Fibroblast of lung (primary cell): ENCODE measurements around the gene VANGL1. TPM values are rescaled to one million over a fixed set of nuclear protein-coding genes. Genes with fewer than 3 reads are reported as not detected.

Source experiments
- DNase-seq, 2 donors: peaks; one replicate each; pipeline versions ENCODE4 v3.0.0 to v3.0.0-alpha.2; 2010; ENCODE audit warnings: low read depth in 2 of 2
- H2AFZ ChIP-seq: 2 replicates; pipeline ENCODE4 v1.5.1; 2012; ENCODE audit warnings: low read length, control low read depth, inconsistent platforms
- H3K27ac ChIP-seq: 2 replicates; pipeline ENCODE4 v1.5.1; 2011; ENCODE audit warnings: low read length, control low read depth; ENCODE audit not compliant: insufficient read depth
- H3K27me3 ChIP-seq: 2 replicates; pipeline ENCODE4 v1.5.1; 2011; ENCODE audit warnings: mild to moderate bottlenecking, low read length; ENCODE audit not compliant: control insufficient read depth, insufficient read depth
- H3K36me3 ChIP-seq: 2 replicates; pipeline ENCODE4 v1.5.1; 2011; ENCODE audit warnings: low read length; ENCODE audit not compliant: control insufficient read depth, insufficient read depth
- H3K4me1 ChIP-seq: 2 replicates; pipeline ENCODE4 v1.5.1; 2011; ENCODE audit warnings: low read length; ENCODE audit not compliant: control insufficient read depth, insufficient read depth; ENCODE audit errors: extremely low read depth
- H3K4me2 ChIP-seq: 2 replicates; pipeline ENCODE4 v1.5.1; 2011; ENCODE audit warnings: low read length, control low read depth; ENCODE audit not compliant: insufficient read depth; ENCODE audit errors: extremely low read depth
- H3K4me3 ChIP-seq, 4 experiments: fragments of 200-600 bp in 1 of 4; sonication (generic) in 1 of 4; replicated peaks in 1 of 4; 2 replicates each; pipeline ENCODE4 v1.5.1; 2011 to 2016; ENCODE audit warnings: low read length in 4 of 4, low read depth in 3 of 4, mild to moderate bottlenecking in 3 of 4, control low read depth in 2 of 4, inconsistent platforms in 1 of 4, mixed read lengths in 1 of 4; ENCODE audit not compliant: insufficient read depth in 1 of 4; ENCODE audit errors: control extremely low read depth in 1 of 4
- H3K79me2 ChIP-seq: 2 replicates; pipeline ENCODE4 v1.5.1; 2012; ENCODE audit warnings: mild to moderate bottlenecking, low read length, inconsistent platforms; ENCODE audit not compliant: control insufficient read depth, insufficient read depth
- H3K9ac ChIP-seq: 2 replicates; pipeline ENCODE4 v1.5.1; 2011; ENCODE audit warnings: mild to moderate bottlenecking, low read length, control low read depth; ENCODE audit not compliant: insufficient read depth
- H3K9me3 ChIP-seq: 2 replicates; pipeline ENCODE4 v1.5.1; 2012; ENCODE audit warnings: low read depth, low read length; ENCODE audit not compliant: control insufficient read depth, insufficient read depth
- H4K20me1 ChIP-seq: 2 replicates; pipeline ENCODE4 v1.5.1; 2011; ENCODE audit warnings: low read length; ENCODE audit not compliant: control insufficient read depth, insufficient read depth; ENCODE audit errors: extremely low read depth
- EZH2 ChIP-seq: IDR thresholded peaks from 2 replicates; pipeline ENCODE4 v1.5.1; 2012; ENCODE audit warnings: low read length, control low read depth, mild to moderate bottlenecking; ENCODE audit errors: missing control alignments
- polyA plus RNA-seq, 2 donors: library from polyadenylated mRNA; depleted of rRNA in 1 of 2; stranded (reverse) in 1 of 2; unstranded in 1 of 2; fragments of >200 nt; gene quantifications; 2 replicates each; pipeline ENCODE4 v1.2.1, GENCODE V29; 2011 to 2012; ENCODE audit warnings: missing spikeins in 1 of 2
- total RNA-seq: library from RNA; depleted of rRNA; stranded (reverse); fragments of >200 nt; gene quantifications from 2 replicates; pipeline ENCODE4 v1.2.1, GENCODE V29; 2014
- TF ChIP-seq, protein P1 (sequence below), 2 donors: IDR thresholded peaks in 1 of 2; conservative IDR thresholded peaks in 1 of 2; 1 replicate in 1 of 2; 2 replicates in 1 of 2; pipeline ENCODE4 v1.5.1; 2011 to 2012; ENCODE audit warnings: low read length in 2 of 2, control low read depth in 1 of 2, inconsistent platforms in 1 of 2, low read depth in 1 of 2, mild to moderate bottlenecking in 1 of 2

The VANGL1 gene
- total and polyA plus RNA-seq, 2 donors (not counting 1 experiment from before 2014, with no cell fraction given) = 8.1 to 10.7 TPM

DNA sequence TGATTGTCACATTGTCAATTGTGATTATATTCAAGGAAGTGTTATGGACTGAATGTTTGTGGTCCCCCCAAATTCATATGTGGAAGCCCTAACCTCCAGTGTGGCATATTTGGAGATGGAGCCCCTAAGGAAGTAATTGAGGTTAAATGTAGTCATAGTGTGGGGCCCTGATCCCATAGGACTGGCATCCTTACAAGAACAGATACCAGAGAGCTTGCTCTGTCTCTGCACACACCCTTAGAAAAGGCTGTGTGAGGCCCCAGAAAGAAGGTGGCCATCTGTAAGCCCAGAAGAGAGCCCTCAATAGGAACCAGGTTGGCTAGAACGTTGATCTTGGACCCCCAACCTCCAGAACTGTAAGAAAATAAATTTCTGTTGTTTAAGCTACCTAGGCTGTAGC lies 28.1 kb downstream of the VANGL1 start:
- Histone ChIP-seq H2AFZ (no peak overlapping the region), H3K9me3 (no peaks in the 10 kb centered on the region), H3K27me3 (no peaks in the 10 kb centered on the region), H3K27ac (no peak overlapping the region), H3K4me3 (no peak overlapping the region), H3K4me2 (no peak overlapping the region), H3K36me3 (peaks cover 4% of the 10 kb centered on the region), H3K79me2 (no peaks in the 10 kb centered on the region), H4K20me1 (no peaks in the 10 kb centered on the region), H3K4me1 (peaks cover 15% of the 10 kb centered on the region), H3K9ac (no peak overlapping the region)
- DNase-seq = peak; percentile 28 to 42
- TF ChIP-seq EZH2 = no peak
- TF ChIP-seq, protein P1, sequence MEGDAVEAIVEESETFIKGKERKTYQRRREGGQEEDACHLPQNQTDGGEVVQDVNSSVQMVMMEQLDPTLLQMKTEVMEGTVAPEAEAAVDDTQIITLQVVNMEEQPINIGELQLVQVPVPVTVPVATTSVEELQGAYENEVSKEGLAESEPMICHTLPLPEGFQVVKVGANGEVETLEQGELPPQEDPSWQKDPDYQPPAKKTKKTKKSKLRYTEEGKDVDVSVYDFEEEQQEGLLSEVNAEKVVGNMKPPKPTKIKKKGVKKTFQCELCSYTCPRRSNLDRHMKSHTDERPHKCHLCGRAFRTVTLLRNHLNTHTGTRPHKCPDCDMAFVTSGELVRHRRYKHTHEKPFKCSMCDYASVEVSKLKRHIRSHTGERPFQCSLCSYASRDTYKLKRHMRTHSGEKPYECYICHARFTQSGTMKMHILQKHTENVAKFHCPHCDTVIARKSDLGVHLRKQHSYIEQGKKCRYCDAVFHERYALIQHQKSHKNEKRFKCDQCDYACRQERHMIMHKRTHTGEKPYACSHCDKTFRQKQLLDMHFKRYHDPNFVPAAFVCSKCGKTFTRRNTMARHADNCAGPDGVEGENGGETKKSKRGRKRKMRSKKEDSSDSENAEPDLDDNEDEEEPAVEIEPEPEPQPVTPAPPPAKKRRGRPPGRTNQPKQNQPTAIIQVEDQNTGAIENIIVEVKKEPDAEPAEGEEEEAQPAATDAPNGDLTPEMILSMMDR (conservative IDR thresholded peaks at IDR 0.05 in 1 of 2, IDR thresholded peaks at IDR 0.05 in 1 of 2; ENCODE audit: low read depth in 1 of 2, low read length in 2 of 2) = no peak

DNA sequence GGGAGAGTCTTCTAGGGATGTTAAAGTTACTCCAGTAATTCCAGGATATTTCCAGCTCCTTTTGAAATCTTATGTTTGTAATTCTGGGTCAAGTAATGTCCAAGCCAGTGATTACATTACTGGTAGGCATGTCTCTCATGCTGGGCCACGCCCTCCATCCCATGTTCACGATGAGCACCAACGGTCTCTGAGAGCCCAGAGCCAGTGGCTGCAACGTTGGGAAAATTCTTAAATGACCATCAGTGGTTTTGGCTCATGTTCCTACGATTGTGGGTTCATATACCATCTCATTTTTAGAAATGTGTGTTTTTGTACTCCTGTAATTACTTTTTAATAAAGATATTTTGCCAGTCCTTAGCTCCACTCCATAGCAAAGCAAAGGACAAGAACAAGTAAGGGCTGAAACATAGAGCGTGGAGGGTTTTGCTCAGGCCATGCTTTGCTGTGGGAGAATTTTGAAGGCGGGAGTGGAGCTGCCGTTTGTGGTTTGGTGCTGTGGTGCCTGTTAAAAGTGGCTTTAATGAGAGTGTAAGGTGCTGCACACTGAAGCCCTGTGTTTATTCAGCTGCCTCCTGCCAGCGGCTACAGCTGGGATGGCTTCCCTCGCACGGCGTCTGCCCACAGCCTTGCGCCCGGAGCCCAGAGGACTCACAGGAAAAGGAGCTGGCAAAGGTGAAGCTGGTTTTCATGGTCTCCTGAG lies 28.9 kb downstream of the VANGL1 start:
- H3K4me3 ChIP-seq = no peak overlapping the region
- no peak overlapping the region for H3K4me2 ChIP-seq
- no peaks in the 10 kb centered on the region for H3K27me3 ChIP-seq
- peak; percentile 61 to 83 for DNase-seq
- no peaks in the 10 kb centered on the region for H3K9me3 ChIP-seq
- no peak overlapping the region for H3K9ac ChIP-seq
- H3K79me2 ChIP-seq = no peaks in the 10 kb centered on the region
- no peak overlapping the region for H3K27ac ChIP-seq
- peaks cover 2% of the 10 kb centered on the region for H3K36me3 ChIP-seq
- TF ChIP-seq, protein P1 (conservative IDR thresholded peaks at IDR 0.05 in 1 of 2, IDR thresholded peaks at IDR 0.05 in 1 of 2; ENCODE audit: low read depth in 1 of 2, low read length in 2 of 2) = no peak
- TF ChIP-seq EZH2 = no peak
- no peaks in the 10 kb centered on the region for H4K20me1 ChIP-seq
- H2AFZ ChIP-seq = no peak overlapping the region
- H3K4me1 ChIP-seq = peaks cover 15% of the 10 kb centered on the region

DNA sequence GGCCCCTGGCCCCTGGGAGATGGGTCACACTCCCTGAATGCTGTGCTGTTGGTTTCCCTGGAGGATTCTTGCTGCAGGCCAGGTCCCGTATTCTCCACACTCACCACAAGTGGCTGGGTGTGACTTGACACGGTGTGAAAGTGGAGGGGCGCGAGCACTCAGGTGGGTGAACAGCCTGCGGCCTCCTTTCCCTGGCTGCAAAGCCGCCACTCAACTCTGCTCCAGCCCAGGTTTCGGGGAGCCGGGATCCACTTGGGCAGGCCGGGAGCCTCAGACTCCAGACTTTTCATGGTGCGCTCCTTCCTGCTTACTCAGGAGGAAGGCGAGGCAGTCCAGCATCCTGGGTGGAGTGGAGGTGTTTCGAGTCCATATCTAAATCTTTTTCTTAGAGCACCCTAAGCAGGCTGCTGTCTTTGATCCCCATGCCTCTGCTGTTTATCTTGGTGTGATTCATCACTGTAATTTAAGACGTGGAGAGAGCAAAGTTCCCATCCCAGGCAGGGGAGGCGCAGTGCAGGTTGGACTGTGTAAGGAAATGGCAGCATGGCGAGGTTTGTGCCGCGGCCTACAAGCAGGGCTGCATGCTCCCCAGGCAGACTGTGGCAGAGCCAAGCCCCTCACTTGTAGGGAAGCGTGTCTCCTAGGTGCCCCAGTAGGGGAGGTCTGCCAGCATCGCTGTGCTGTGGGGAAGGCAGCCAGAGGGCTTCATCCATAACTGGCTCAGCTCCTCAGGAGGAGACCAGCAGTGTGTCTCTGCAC lies 29.6 kb downstream of the VANGL1 start:
- Histone ChIP-seq H3K4me2 (no peak overlapping the region), H3K4me3 (no peak overlapping the region), H3K36me3 (peaks cover 2% of the 10 kb centered on the region), H2AFZ (no peak overlapping the region), H3K27ac (no peak overlapping the region), H3K4me1 (peaks cover 15% of the 10 kb centered on the region), H3K79me2 (no peaks in the 10 kb centered on the region), H3K27me3 (no peaks in the 10 kb centered on the region), H3K9me3 (no peaks in the 10 kb centered on the region), H4K20me1 (no peaks in the 10 kb centered on the region), H3K9ac (no peak overlapping the region)
- DNase-seq = peak; percentile 37 to 80
- TF ChIP-seq, protein P1 (conservative IDR thresholded peaks at IDR 0.05 in 1 of 2, IDR thresholded peaks at IDR 0.05 in 1 of 2; ENCODE audit: low read depth in 1 of 2, low read length in 2 of 2) = no peak
- no peak for TF ChIP-seq EZH2
